Right ventricle myocardium inferior (tissue), 1 donor: ENCODE measurements around the gene CELF1. TPM values are rescaled to one million over a fixed set of nuclear protein-coding genes. Genes with fewer than 3 reads are reported as not detected.
"Not testable (repeated sequence)": the region's sequence is repeated elsewhere in the genome, so short reads cannot be mapped to it uniquely, and the experiment has no call there.

Source experiments
- ATAC-seq: fragments of 200-7000 bp; cut with Tn5 transposase; one replicate; pipeline ENCODE4 v1.9.1; 2020; ENCODE audit warnings: mild to moderate bottlenecking, moderate library complexity
- DNase-seq: peaks from one replicate; pipeline ENCODE4 v3.0.0; 2021; ENCODE audit errors: missing footprints
- intact Hi-C: fragments of 100-400 bp; cut with DNase I; formaldehyde crosslinking; loops from one replicate; pipeline ENCODE4 v1.11.0; 2022
- total RNA-seq: library from RNA; stranded (reverse); fragmentation: NEBNext Ultra II Directional; extraction: Animal tissue kit (Norgen Biotek cat#: 25700); gene quantifications from one replicate; pipeline ENCODE4 v1.2.1, GENCODE V29; 2021
- donor health status: DM: no; HTN: yes; CAD: no; lungs with severe emphysema.

The CELF1 gene
- total RNA-seq, 1 donor from 2014 or later, result 96.2 TPM

DNA sequence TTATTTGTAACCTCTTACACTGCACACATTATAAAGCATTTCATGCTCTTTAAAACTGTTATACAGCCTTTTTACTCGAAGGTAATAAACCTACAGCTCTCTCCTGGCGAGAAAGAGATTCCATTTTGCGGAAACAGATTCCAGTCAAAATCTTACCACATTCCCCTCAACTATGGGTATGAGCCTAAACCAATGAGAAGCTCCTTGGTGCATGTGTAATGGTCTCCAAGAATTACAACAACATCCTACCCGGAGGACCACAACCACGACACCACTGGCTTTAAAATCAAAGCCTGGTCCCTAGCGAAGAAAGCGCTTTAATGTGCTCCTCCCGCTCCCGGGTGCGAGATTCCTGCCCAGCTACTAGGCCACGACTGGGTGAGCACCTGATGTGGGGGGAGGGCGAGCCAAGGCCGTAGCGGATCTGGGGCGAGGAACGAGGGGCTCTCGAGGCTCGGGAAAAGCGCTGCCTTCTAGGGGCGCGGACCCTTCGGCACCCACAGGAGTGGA is 821 bp downstream of the CELF1 start:
- ATAC-seq (peak; percentile 3), DNase-seq (no peak)
- intact Hi-C loops, result loop anchor here (2.0 to 10.0 kb wide), 4 partner anchors 35 to 177 kb away; partner anchors contain the start of genes PSMC3 and SPI1

DNA sequence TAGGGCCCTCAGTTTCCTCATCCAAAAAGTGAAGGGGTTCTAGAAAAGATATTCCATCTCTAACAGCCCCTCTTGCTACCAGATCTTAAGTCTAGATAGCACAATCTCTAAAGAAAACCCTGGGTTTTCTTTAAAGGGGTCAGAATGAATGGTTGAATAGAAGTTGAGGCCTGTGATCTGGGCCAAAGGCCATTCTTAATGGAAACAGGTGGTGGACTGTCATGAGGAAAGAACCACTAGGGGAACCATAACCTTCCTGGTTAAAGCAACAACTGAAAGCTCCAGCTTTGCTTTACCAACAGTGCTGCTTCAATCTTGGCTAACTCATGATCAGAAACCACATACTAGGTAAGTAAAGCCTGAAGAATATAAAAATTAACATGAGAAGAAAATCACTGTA is 1.8 kb downstream of the CELF1 start:
- intact Hi-C loops, result loop anchor here (5.0 to 10.0 kb wide), 3 partner anchors 34 to 176 kb away; partner anchors contain the start of gene SPI1
- no peak for DNase-seq
- no peak for ATAC-seq

DNA sequence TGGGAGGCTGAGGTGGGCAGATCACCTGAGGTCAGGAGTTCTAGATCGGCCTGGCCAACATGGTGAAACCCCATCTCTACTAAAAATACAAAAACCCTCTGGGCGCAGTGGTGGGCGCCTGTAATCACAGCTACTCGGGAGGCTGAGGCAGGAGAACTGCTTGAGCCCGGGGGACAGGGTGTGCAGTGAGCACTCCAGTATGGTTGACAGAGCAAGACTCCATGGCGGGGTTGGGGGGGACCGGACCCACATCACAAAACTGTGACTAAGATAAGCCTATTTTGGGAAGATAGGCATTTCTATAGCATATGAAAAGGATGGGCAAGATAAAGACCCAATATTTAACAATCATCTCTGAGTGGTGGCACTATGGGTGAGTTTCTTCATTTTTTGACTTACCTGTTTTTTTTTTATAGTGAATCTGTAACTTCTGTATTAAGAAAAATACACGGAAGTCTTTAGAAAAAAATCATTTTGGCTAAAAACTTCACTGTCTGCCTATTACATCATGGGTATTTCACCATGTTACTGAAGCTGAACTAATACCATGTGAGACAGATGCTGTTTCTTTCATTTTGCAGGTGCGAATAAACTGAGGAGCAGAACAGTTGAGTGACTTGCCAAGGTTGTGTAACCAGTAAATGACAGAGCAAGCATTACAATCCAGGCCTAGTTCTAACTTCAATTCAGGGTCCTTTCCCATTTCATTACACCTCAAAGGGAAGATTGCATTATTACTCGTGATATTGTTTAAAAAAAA is 2.5 kb downstream of the CELF1 start:
- intact Hi-C loops, result loop anchor here (5.0 to 10.0 kb wide), 3 partner anchors 33 to 176 kb away; partner anchors contain the start of gene SPI1
- ATAC-seq (no peak), DNase-seq (no peak)

DNA sequence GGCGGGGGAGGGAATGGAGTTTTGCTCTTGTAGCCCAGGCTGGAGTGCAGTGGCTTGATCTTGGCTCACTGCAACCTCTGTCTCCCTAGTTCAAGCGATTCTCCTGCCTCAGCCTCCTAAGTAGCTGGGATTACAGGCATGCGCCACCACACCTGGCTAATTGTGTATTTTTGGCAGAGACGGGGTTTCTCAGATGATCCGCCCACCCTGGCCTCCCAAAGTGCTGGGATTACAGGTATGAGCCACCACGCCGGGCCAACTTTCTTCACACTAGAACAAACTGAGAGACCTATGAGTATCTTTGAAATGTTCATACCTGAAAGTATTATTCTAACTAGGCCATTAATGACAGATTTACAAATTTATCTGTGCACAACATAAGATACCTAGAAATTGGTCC is 6.7 kb downstream of the CELF1 start:
- intact Hi-C loops, DNase-seq, ATAC-seq: not testable (repeated sequence)

DNA sequence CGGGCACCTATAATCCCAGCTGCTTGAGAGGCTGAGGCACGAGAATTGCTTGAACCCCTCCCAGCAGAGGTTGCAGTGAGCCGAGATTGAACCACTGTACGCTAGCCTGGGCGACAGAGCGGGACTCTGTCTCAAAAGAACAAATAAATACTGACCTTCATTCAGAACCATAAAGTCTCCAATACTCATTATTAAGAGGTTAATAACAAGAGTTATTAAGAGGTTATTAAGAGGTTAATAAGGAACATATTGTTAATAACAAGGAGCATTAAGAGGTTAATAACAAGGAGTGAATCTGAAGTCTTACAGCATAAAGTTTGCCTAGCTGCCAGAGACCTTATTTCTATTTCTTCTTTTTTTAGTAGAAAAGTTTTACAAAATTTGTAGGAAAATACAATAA is 7.6 kb downstream of the CELF1 start:
- intact Hi-C loops, result no loop called here
- no peak for ATAC-seq
- DNase-seq, result no peak

DNA sequence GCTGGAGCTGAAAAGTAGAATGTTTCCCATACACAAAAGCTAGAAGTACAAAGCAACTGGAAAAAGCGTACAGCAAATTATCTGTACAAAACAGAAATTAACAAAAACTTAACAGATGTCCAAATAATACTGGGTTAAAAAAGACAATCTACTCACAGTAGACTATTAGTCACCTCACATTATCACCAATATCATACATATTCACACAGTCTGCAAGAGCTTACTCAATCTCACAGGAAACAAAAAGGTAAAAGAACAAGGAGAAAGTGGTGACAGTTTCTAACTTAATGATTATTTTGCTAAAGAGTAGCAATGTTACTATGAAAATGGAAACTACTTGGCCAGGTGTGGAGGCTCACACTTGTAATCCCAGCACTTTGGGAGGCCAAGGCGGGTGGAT is 11.9 kb downstream of the CELF1 start:
- no peak for ATAC-seq
- no peak for DNase-seq
- intact Hi-C loops, result no loop called here

DNA sequence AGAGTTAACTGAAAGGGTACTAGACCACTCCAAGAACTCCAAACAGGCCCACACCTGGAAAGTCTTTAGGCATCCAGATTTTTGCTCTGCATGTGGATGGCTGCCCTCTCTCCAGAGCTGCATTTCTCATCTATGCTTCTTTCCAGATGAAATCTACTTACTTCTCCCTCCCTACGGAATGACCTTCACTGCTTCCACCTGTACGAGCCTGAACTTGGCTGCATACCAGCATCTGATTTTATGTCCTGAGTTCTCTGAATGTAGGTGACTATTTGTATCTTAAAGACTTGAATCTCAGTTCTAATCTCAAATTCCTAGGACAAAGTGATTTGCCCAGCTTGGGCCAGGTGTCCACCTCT is 13.3 kb downstream of the CELF1 start:
- ATAC-seq (no peak), DNase-seq (no peak)
- intact Hi-C loops, result no loop called here

DNA sequence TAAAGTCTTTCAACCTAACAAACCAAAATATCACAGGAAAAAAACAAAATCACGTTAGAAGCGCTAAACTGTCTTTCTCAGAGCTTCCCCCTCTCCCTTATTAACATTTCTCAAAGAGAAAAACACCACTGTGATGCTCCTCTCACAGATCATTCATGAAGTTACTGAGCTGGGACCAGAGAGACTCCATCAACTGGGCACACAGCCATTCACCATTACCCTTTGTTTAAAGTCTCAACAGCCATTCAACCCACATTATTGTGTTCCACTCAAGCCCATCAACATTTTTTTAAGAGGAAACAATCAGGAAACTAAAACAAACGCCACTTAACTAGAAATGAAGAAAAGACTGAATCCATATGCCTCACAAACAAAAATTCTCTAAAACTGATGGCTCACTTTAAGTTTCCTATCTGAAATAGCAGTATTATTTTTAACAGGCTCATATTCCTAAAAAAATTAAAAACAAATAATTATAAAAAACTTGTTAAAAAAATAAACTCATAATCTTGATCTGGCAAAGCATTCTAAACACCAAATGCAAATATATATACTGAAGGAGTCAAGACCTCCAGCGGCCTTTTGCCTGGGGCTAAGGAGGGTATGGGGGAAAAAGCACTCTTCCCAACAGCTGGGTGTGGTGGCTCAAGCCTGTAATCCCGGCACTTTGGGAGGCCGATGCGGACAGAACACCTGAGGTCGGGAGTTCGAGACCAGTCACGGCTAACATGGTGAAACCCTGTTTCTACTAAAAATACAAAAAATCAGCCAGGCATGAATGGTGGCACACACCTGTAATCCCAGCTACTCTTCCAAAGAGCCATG is 14.0 kb downstream of the CELF1 start:
- ATAC-seq, result no peak
- intact Hi-C loops, result no loop called here
- no peak for DNase-seq

DNA sequence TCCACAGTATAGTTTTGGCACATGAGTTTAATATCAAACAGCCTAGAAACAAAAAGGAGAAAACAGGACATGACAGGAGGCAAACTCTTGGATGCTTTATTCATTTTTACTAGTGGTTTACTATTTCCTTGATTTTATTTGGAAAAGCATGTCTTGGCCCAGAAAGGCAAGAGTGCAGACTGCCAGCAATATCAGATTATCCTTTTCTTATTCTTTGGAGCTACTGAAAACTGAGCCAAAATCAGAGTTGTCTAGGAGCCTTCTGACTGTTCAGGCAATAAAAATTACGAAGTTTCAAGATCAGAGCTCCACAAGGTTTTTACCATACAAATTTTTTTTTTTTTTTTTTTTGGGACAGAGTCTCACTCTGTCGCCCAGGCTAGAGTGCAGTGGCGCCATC is 16.0 kb downstream of the CELF1 start:
- intact Hi-C loops, result no loop called here
- ATAC-seq, result no peak
- DNase-seq, result no peak

DNA sequence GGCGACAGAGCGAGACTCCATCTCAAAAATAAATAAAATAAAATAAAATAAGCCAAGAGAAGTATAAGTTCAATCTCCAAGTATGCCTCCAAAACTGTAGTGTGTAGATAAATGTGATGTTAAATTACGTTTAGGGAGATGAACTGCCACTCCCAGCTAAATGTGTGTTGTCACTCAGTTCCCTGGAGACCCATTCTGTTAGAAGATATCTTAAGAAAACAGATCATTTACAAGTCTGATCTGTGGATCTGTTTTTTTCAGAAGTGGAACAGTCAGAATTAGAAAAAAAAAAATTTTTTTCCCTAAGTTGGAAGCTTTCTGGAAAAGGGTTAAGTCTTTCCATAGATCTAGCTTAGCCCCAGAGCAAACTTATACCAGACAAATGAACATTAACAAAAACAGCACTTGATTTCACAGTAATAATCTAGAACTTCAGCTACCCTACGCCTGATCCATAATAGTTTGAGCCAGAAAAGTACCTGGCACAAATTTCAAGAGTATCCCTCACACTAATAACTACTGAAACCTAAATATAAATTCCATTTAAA is 18.2 kb downstream of the CELF1 start:
- no peak for DNase-seq
- intact Hi-C loops, result no loop called here
- no peak for ATAC-seq

DNA sequence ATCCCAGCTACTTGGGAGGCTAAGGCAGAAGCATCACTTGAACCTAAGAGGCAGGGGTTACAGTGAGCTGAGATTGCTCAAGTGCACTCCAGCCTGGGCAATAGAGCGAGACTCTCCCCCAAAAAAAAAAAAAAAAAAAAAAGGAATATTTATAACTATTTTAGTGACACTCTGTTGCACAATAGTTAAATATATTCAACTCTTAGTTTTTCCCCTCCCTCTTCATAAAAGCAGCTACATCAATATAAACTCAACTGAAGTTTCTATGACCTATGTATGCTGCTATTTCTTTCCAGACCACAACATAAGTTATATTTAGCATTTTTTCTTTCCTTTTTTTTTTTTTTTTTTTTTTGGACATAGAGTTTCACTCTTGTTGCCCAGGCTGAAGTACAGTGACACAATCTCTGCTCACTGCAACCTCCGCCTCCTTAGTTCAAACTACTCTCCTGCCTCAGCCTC is 19.2 kb downstream of the CELF1 start:
- intact Hi-C loops, result no loop called here
- ATAC-seq, result no peak
- no peak for DNase-seq

DNA sequence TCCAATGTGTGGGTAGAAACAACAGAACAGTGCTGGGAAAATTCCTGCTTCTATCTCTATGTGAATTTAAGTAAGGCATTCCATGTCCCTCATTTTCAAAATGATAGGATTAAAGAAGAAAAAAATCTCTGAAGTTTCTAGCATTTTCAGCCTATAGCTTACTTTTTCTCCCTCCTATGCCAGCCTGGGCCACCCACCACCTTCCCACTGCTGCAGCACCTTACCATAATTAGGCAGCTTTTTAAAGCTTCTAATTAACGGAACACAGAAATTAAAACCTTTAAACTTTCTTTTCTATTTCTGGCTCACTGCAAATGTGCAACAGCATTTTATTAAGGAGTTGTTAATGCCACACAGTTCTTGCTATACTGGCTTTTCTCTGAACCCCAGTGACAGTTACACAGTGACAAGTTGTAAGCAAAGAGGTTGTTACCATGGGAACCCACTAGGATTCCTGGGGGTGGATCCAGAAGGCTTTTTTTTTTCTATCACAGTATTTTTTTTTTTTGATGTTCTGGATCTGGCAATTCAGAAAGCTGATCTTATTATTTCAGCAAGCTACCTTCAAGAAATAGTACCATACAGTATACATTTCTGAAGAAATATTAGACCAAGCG is 20.2 kb downstream of the CELF1 start:
- DNase-seq (no peak), ATAC-seq (no peak)
- intact Hi-C loops, result no loop called here

DNA sequence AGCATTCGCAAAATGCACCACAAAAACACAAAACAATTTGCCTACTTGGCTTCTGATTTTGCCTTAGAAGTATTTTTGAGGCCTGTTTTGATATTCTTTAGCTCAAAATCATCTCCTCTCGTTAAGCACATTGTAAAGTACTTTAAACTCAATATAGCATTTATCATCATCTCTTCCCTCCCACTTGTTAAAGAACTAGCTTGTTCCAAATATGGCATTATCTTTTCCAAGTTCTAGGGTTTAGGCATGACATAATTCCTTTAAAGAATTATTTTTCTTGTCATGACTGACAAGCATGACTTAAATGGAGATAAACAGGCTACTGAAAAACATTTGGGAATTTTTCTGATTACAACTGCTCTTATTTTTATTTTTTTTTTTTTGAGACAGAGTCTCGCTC is 21.3 kb downstream of the CELF1 start:
- peak; percentile 27 for ATAC-seq
- intact Hi-C loops, result no loop called here
- no peak for DNase-seq

DNA sequence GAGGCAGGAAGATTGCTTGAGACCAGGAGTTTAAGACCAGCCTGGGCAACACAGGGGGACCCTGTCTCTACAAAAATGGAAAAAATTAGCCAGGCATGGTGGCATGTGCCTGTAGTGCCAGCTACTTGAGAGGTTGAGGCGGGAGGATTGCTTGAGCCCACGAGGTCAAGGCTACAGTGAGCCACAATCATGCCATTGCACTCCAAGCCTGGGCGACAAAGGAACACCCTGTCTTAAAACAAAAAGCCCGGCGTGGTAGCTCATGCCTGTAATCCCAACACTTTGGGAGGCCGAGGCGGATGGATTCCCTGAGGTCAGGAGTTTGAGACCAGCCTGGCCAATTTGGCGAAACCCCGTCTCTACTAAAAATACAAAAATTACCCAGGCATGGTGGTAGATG is 22.2 kb downstream of the CELF1 start:
- DNase-seq, result not testable (repeated sequence)

DNA sequence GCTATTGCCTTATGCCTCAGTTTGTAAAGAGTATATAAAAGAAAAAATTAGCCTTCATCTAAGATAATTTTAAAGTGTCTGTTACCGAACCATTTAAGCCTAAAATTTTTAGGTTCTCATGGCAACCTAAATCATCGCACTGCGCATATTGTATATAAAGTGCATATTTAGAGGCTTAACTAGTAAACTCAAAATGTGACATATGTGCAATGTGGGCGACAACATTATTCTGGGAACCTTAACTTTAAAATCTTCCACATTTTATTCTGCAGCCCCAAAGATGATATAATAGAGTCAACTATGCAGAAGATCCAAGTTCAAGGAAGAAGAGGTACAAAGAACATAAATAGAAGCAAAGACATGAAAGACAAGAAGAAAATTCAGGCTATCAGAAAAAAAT is 23.0 kb downstream of the CELF1 start:
- ATAC-seq, result no peak
- intact Hi-C loops, result no loop called here
- no peak for DNase-seq

More for the DNA sequence above, 22.2 kb downstream of the CELF1 start:
- ATAC-seq, intact Hi-C loops: not testable (repeated sequence)

DNA sequence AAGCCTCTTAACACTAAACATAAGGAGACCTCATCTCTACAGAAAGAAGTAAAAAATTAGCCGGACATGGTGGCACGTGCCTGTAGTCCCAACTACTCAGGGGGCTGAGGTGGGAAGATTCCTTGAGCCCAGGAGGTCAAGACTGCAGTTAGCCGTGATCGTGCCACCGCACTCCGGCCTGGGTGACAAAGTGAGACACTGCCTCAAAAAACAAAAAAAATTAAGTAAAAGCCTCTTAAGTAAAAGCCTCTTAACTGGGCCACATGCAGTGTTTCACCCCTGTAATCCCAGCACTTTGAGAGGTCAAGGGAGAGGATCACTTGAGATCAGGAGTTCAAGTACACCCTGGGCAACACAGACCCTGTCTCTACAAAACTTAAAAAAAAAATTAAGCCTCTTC is 25.7 kb downstream of the CELF1 start:
- intact Hi-C loops, result no loop called here
- ATAC-seq (no peak), DNase-seq (no peak)

DNA sequence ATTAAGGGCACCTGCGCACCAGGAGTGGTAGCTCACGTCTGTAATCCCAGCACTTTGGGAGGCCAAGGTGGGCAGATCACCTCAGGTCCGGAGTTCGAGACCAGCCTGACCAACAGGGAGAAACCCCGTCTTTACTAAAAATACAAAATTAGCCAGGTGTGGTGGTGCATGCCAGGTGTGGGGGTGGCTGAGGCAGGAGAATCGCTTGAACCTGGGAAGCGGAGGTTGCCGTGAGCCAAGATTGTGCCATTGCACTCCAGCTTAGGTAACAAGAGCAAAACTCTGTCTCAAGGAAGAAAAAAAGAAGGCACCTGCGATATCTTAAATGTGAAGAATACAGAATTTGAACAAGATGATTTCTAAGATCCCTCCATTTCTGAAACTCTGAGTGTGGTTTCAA is 26.9 kb downstream of the CELF1 start:
- DNase-seq, intact Hi-C loops, ATAC-seq: not testable (repeated sequence)

DNA sequence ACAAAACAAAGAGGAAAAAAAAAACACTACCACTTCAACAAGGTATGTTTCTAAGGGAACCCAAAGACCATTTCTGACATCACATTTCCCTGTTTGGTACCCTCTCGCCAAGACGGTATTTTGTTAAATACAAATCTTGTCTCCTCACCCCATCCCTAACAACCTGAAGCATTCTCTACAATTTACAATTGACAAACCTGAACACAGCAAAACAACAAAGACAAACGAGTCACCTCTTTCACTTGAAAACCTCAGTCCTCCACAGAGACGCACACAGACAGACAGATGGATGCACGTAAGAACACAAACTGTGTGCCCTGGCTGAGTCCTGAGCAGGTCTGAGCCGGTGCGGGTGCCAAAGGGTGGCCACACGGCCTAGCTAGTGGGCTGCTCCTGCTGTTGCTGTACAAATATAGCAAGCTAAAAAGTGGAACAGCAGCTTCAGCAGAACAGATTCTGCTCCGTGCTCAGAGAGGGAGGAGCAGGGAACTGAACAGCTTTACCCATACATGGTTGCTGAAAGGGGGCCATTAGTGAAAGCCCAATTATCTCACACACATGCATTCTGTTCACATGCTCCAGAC is 28.5 kb downstream of the CELF1 start:
- DNase-seq (no peak), ATAC-seq (peak; percentile 83)
- intact Hi-C loops, result no loop called here
